Smooth muscle cell of the brain vasculature (primary cell): ENCODE measurements around the gene OR10S1.
"Not testable (repeated sequence)": the region's sequence is repeated elsewhere in the genome, so short reads cannot be mapped to it uniquely, and the experiment has no call there.

Experiments used
- DNase-seq: peaks from one replicate; pipeline ENCODE4 v3.0.0-alpha.2; 2012; ENCODE audit warnings: low read depth, low spot score

OR10S1 gene, protein sequence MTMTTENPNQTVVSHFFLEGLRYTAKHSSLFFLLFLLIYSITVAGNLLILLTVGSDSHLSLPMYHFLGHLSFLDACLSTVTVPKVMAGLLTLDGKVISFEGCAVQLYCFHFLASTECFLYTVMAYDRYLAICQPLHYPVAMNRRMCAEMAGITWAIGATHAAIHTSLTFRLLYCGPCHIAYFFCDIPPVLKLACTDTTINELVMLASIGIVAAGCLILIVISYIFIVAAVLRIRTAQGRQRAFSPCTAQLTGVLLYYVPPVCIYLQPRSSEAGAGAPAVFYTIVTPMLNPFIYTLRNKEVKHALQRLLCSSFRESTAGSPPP

DNA sequence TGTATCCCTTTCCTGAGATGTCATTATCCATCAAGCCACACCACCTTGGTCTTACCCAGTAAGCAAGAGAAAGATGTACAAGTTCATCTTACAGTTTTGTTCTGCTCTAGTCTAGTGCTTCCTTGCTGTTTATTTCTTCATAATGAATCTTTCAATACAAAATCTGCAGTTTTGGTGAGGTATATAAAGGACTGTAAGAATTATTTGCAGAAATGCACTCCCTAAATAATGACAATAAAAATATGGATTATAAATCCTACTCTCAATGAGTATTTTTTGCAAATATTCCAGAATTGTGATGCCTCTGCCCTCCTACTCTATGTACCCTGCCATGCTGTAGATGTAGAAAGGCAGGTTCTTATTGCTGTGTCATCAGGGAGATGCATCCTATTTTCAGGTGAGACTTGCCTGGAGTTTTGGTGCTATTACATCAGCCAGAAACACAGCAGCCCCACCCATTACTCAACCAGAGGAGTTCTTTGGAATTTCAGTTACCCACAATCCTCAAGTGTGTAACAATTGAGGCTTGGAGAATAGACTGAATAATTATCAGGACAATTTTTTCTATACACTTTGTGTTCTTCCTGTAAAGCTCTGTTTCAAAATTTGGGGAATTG is at the start of gene OR10S1:
Gene OR10S1, minus strand, starts transcription at position 51 of the 617 bp plus-strand sequence. CDS start 117 bp downstream, outside the sequence.
- DNase-seq, result no peak

DNA sequence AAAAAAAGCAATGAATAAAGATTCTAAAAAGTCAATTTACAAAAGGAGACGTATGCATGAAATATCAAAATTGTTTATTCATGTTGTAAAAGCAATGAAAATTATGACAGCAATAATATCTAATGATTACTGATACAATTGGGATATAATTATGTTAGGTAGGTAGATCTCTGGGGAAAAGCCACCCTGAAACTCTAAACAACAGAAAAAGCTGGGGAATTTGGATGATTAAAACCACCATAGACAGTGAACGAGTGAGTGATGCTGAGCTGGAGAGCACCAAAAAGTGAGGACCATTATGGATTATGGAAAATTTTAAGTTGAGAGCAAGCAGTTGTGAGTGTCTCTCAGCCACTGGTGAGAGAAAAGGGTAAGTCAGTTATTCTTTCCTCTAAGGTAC is 48.9 kb upstream of the OR10S1 start, which contains the start of gene OR10G8:
Gene OR10G8, plus strand, starts transcription at position 301 of the 400 bp plus-strand sequence. CDS start 2,825 bp downstream, outside the sequence.
- DNase-seq, result no peak

DNA sequence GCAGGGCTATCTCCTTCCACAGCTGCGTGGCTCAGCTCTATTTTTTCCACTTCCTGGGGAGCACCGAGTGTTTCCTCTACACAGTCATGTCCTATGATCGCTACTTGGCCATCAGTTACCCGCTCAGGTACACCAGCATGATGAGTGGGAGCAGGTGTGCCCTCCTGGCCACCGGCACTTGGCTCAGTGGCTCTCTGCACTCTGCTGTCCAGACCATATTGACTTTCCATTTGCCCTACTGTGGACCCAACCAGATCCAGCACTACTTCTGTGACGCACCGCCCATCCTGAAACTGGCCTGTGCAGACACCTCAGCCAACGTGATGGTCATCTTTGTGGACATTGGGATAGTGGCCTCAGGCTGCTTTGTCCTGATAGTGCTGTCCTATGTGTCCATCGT is 38.3 kb upstream of the OR10S1 start:
- not testable (repeated sequence) for DNase-seq

DNA sequence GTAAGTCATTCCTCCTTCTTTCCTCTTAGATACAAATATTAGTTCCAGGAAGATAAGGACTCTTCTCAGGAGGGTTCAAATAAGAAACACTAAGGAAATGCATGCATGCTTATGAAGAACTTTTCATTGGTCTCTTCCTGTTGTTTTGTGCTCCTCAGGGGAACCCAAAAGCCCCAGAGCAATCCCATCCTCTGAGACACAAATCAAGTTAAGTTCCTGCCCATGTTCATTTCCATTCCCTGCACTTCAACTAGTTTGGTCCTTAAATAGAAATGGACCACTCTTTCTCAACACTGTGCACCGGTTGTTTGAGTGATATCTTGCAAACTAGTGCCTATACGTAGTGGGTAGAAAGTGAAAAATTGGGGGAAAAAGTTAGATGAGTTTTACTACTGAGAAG is 35.1 kb upstream of the OR10S1 start, which contains the start of gene OR10G4:
Gene OR10G4, plus strand, starts transcription at position 301 of the 400 bp plus-strand sequence. CDS start 2,578 bp downstream, outside the sequence.
- no peak for DNase-seq

DNA sequence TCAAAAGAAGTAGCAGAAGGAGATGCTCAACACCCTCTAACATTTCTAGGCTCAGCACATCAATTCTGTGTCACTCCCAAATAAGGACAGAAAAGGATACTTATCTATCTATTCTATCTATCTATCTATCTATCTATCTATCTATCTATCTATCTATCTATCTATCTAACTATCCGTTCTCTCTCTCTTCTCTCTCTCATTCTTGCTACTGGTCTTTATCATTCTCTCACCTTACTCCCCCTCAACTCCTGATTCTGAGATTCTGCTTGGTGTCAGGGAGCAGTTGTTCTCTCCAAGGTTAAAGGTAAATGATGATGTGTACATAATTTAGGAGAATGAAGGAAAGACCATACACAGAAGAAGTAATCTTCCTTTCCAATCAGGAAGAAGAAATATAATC is 17.5 kb upstream of the OR10S1 start, which contains the start of gene OR10G6:
Gene OR10G6, minus strand, starts transcription at position 43 of the 400 bp plus-strand sequence. Its CDS starts 0 bp downstream, at position 43.
- no peak for DNase-seq

DNA sequence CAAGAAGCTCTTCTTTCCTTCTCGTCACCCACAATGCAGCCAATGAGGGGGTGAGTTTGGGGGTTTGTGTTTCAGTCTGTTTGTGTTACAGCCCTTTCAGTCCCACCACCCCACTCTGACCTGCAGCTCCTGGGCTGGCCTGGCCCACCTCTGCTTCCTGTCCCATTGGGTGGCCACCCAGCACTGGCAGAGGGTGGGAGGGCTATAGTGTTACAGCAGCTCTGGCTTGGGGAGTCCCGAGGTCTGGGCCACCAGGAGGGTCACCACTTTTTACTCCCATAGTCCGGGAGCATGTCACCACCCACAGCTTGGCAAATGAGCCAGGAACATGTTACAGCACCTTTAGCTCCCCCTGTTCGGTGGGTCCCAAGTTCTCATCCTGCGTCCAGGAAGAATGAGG is 1.7 kb upstream of the OR10S1 start:
- no peak for DNase-seq

DNA sequence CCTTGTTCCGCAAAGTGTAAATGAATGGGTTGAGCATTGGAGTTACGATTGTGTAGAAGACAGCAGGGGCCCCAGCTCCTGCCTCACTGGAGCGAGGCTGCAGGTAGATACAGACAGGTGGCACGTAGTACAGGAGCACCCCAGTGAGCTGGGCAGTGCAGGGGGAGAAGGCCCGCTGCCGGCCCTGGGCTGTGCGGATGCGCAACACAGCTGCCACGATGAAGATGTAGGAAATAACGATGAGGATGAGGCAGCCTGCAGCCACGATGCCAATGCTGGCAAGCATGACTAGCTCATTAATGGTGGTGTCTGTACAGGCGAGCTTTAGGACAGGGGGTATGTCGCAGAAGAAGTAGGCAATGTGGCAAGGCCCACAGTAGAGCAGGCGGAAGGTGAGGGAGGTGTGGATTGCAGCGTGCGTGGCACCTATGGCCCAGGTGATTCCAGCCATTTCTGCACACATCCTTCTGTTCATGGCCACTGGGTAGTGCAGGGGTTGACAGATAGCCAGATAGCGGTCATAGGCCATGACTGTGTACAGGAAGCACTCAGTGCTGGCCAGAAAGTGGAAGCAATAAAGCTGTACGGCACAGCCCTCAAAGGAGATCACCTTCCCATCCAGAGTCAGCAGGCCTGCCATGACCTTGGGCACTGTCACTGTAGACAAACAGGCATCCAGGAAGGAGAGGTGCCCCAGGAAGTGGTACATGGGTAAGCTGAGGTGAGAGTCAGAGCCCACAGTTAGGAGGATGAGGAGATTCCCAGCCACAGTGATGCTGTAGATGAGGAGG is 616 bp downstream of the OR10S1 start:
- DNase-seq, result no peak

DNA sequence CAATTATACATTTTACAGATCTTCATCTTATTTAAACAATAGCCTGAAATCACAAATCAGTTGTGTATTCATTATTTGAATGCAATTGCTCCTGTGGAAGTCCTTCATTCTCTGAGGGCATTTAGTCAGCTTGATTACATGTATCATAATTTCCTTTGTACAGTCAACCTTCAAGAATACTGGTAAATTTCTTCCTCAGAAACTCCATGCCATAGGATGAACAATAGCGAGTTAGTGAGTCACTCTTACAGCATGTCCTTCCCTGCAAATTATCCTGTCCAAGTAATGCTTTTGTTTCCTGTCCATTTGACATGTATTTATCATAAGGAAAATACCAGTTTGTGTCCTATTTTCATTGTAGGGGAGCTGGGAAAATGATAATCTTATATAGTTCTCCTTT is 3.8 kb downstream of the OR10S1 start:
- DNase-seq, result peak; percentile 3

DNA sequence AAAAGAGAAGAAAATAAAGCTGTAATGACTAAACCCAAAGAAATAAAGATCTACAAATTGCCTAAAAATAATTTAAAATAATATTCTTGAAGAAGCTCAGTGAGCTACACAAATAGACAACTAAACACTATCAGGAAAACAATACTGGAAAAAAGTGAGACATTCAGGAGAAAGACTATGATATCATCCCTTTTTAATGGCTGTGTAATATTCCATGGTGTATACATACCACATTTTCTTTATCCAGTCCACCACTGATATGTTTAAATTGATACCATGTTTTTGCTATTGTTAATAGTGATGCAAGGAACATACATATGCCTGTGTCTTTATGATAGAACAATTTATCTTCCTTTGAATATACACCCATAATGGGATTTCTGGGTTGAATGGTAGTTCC is 20.8 kb downstream of the OR10S1 start:
- DNase-seq, result no peak

DNA sequence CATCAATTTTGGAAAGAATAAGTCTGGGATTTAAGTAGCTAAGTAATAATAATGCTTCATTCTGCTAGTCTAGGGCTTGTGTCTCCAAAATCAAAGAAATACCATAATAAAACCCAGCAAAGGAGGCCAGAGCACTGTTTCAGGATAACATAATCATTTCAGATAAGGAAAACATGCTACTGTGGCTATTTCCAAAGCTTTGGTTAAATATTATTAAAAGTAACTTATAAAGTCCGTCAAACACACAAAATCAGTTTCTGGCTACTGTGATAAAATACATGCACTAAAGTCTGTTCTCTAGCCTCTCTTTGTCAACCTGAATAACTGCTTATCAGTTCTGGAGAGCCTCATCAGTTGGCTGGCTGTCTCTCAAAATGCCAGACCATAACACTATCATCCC is 32.4 kb downstream of the OR10S1 start:
- no peak for DNase-seq

DNA sequence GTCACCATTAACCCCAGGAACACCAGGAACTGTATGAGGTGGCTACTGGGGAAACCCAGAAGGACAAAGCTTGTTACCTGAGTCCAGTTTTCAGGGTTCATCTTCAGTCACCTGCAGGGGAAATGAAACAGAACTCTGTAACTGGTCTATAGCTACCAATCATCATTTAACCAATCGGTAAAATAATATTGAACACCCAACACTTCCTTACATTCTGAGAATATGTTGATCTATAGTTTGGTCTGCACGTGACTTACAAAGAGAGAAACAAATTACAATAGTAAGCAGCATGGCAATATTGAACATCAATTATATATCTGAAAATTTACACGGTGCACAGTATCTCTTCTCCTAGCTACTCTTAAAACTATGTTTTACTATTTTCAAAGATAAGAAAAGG is 33.8 kb downstream of the OR10S1 start, which contains the start of gene OR6T1:
Gene OR6T1, minus strand, starts transcription at position 101 of the 400 bp plus-strand sequence. Its CDS starts 0 bp downstream, at position 101.
- DNase-seq, result no peak

DNA sequence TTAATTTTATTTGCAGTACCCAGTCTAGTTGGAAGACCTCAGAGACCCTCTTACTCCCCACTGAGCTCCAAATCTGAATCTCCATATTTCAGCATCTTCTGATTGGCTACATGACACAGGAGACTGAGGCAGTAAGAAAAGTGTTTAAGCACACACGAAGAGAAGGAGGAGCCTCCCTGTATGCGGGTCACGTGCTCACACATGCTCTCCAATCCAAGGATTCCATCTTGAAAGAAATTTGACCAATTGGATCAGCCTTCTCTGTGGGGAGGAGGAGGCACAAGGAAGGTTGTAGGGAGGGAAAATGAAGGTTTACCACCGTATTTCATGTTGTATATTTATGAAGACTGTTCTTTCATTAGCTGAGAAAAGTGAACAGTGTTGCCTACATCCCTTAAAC is 35.2 kb downstream of the OR10S1 start:
- DNase-seq, result no peak

DNA sequence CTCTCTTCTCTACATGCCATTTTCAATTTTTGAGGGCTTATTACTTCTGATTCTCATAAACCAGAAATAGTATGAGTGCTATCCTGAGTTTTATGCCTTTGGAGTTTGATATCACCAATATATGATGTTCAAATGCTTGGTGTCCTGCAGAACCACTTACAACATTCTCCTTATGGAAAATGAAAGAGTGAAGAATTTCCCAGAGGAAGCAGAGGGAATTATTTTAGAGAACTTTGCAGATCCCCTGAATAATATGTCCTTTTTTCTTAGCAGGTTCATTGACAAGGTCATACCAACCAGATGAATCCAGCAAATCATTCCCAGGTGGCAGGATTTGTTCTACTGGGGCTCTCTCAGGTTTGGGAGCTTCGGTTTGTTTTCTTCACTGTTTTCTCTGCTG is 38.3 kb downstream of the OR10S1 start, which contains the start of gene OR4D5:
Gene OR4D5, plus strand, starts transcription at position 301 of the 400 bp plus-strand sequence. Its CDS starts 0 bp downstream, at position 301.
- DNase-seq, result no peak
